K562 (cell line): ENCODE results near the gene KCNAB2.

ENCODE experiments used
- CHCHD3 ChIP-seq: fragments of 250-450 bp; sonication (Bioruptor Pico); IDR thresholded peaks from 2 replicates; pipeline ENCODE4 v2.1.2; 2022; ENCODE audit warnings: mild to moderate bottlenecking
- CUX1 ChIP-seq: fragments of 200-800 bp; sonication (Bioruptor generic); IDR thresholded peaks from 2 replicates; pipeline ENCODE4 v1.6.1; 2016; ENCODE audit warnings: missing genetic modification characterization, missing compliant biosample characterization
- FOXM1 ChIP-seq, 2 experiments: fragments of 450-650 bp in 1 of 2; sonication (generic) in 1 of 2; formaldehyde crosslinking in 1 of 2; IDR thresholded peaks; 2 replicates each; pipeline versions ENCODE4 v1.6.1 to v1.9.0; 2017 to 2022; ENCODE audit warnings: low read depth in 2 of 2, mild to moderate bottlenecking in 2 of 2, missing genetic modification reagents in 1 of 2, moderate library complexity in 1 of 2
- MCM3 ChIP-seq: fragments of 450-650 bp; IDR thresholded peaks from 2 replicates; pipeline ENCODE4 v1.6.1; 2016
- MXD1 ChIP-seq: fragments of 250-450 bp; sonication (Bioruptor Pico); IDR thresholded peaks from 2 replicates; pipeline ENCODE4 v1.8.0; 2021; ENCODE audit warnings: borderline replicate concordance, mild to moderate bottlenecking, moderate library complexity; ENCODE audit not compliant: poor library complexity, severe bottlenecking
- POLR2A ChIP-seq: fragments of 450-650 bp; conservative IDR thresholded peaks from 2 replicates; pipeline ENCODE4 v1.6.1; 2016
- RFX5 ChIP-seq: IDR thresholded peaks from 2 replicates; pipeline ENCODE4 v1.6.1; 2011; ENCODE audit warnings: low read depth, mild to moderate bottlenecking, improper control_type of control experiment, low read length
- TEAD1 ChIP-seq, 2 experiments: fragments of 450-650 bp in 1 of 2; sonication (generic) in 1 of 2; formaldehyde crosslinking; IDR thresholded peaks; 2 replicates each; pipeline versions ENCODE4 v1.4.0 to v1.8.0; 2020 to 2022; ENCODE audit warnings: mild to moderate bottlenecking in 2 of 2, missing genetic modification reagents in 1 of 2
- ZNF24 ChIP-seq: fragments of 450-650 bp; IDR thresholded peaks from 2 replicates; pipeline ENCODE4 v1.6.1; 2016
- TF ChIP-seq, protein P1 (sequence below): sonication (generic); formaldehyde crosslinking; IDR thresholded peaks from 2 replicates; pipeline ENCODE4 v1.8.1; 2022; ENCODE audit warnings: missing genetic modification reagents

DNA sequence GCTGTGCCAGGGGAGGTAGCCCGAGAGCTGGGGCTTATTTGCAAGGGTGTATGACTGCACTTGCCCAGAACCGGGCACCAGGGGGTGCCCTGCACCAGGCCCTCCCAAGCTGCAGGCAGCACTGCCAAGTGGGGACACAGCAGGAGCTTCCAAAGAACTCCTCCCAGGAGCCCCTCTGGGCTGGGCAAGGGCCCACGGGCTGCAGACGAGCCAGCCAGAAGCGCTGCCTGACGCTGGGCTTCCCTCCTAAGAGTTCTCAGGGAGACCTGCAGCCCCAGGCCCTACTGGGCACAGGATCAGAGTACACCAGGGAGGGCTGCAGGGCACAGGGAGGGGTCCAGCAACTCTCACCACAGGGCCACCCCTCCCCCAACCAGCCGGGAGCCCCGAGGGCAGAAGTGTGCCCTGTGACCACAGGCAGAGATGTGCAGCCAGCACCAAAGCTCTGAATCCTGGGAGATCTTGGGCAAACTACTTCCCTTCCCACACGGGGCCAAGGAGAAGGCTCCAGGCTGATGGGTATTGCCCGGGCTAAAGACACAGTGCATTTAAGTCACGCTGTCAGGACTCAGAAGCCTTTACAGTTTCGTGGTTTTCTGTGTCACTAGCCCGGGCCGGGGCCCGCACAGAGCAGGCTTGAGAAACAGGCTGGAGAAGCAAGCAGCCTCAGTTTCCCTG is 63.4 kb downstream of the KCNAB2 start:
- TF ChIP-seq MCM3 (no peak), TEAD1 (CRISPR knock-in tag; IDR thresholded peaks at IDR 0.05) (no peak), MXD1 (no peak), RFX5 (no peak), FOXM1 (IDR thresholded peaks at IDR 0.05; ENCODE audit: low read depth) (no peak), FOXM1 (CRISPR knock-in tag; IDR thresholded peaks at IDR 0.05; ENCODE audit: low read depth) (no peak), CUX1 (no peak), ZNF24 (no peak), CHCHD3 (CRISPR knock-in tag) (no peak), POLR2A (no peak)
- TF ChIP-seq, protein P1, sequence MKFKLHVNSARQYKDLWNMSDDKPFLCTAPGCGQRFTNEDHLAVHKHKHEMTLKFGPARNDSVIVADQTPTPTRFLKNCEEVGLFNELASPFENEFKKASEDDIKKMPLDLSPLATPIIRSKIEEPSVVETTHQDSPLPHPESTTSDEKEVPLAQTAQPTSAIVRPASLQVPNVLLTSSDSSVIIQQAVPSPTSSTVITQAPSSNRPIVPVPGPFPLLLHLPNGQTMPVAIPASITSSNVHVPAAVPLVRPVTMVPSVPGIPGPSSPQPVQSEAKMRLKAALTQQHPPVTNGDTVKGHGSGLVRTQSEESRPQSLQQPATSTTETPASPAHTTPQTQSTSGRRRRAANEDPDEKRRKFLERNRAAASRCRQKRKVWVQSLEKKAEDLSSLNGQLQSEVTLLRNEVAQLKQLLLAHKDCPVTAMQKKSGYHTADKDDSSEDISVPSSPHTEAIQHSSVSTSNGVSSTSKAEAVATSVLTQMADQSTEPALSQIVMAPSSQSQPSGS (CRISPR knock-in tag) = no peak
